Activated CD8-positive, alpha-beta T cell treated with anti-CD3 and anti-CD28 coated beads, Interleukin-2, amount 10 ng/mL, durations not matched to agents 7 days and 5 days (primary cell): Measurements from ENCODE around the gene SSBP1. TPM values are rescaled to one million over a fixed set of nuclear protein-coding genes. Genes with fewer than 3 reads are reported as not detected.

Experiments used
- ATAC-seq: fragments of 150-1000 bp; cut with Tn5 transposase; one replicate; pipeline ENCODE4 v1.10.0; 2021; ENCODE audit warnings: moderate library complexity
- CTCF ChIA-PET: fragments of 350-600 bp; sonication (Branson Sonifier 250); formaldehyde crosslinking; loops from one replicate; lab custom pipeline; 2021; ENCODE audit warnings: antibody characterized with exemption; lab: Charles Lee
- POLR2A ChIA-PET: fragments of 350-600 bp; sonication (Branson Sonifier 250); formaldehyde crosslinking; loops from one replicate; lab custom pipeline; 2021; ENCODE audit warnings: antibody characterized with exemption; lab: Charles Lee
- DNase-seq: peaks from one replicate; pipeline ENCODE4 v3.0.0-alpha.2; 2020
- H3K27ac Mint-ChIP-seq: one replicate; pipeline ENCODE4 v1.8.0; 2021; ENCODE audit warnings: mild to moderate bottlenecking, mixed read lengths
- H3K27me3 Mint-ChIP-seq: one replicate; pipeline ENCODE4 v1.8.0; 2021; ENCODE audit warnings: low read depth, mixed read lengths
- H3K36me3 Mint-ChIP-seq: one replicate; pipeline ENCODE4 v1.8.0; 2021; ENCODE audit warnings: low read depth, mixed read lengths
- H3K4me1 Mint-ChIP-seq: one replicate; pipeline ENCODE4 v1.8.0; 2021; ENCODE audit warnings: low read depth, mixed read lengths
- H3K4me3 Mint-ChIP-seq: one replicate; pipeline ENCODE4 v1.8.0; 2021; ENCODE audit warnings: mild to moderate bottlenecking, mixed read lengths
- H3K9me3 Mint-ChIP-seq: one replicate; pipeline ENCODE4 v1.8.0; 2022; ENCODE audit warnings: mixed read lengths; ENCODE audit not compliant: insufficient read depth
- total RNA-seq, 2 experiments: library from RNA; stranded (reverse); gene quantifications; one replicate each; pipeline ENCODE4 v1.2.3, GENCODE V29; 2021

Gene SSBP1
- total RNA-seq, 2 experiments from 2014 or later: 138 to 140 TPM

DNA sequence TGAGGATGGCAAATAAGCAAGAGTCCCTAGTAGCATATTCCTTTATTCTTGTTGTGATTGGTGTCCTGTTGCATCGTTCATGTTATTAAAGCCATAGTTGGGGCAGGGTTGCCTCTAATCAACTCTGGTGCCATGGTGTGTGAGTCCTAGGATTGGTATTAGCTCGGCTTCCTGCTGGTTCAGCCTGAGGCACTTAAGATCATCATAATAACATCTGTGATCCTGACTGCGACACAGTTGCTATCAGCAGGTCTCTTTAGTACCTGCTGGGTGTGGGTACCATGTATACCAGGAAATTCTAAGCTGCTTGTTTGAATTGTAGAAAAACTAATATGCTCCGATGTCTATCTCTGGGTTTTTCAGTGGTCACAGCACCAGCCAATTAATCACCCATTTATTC lies 28.4 kb upstream of the SSBP1 start:
- ChIA-PET POLR2A (no interaction called here), CTCF (interaction anchor here (1.0 to 3.4 kb wide), 6 partner anchors 20 to 76 kb away, joined by 3 to 17 read pairs (median 6); partner anchors contain the start of gene SSBP1)
- Mint-ChIP-seq H3K36me3 (no peaks in the 10 kb centered on the region), H3K27ac (no peak overlapping the region), H3K4me3 (no peak overlapping the region), H3K4me1 (peaks cover 7% of the 10 kb centered on the region), H3K27me3 (peaks cover 10% of the 10 kb centered on the region), H3K9me3 (no peaks in the 10 kb centered on the region)
- DNase-seq: no peak
- no peak for ATAC-seq

DNA sequence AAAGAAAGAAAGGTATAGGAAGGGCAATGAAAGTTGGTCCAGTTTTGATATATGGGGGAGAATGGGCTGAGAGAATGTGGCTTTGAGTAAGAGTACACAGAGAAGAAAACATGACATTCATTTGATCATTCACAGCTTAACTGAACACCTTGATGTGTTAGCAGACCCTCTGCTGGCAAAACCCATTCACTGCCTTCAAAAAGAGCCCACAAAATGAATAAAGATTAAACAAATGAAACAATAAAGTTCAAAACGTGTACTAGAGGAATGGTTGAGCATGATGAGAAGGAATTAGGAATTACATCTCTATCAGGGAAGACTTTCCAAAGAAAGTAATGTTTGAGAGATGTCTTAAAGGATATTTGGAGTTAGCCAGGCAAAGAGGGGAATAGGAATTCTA lies 27.9 kb upstream of the SSBP1 start:
- ATAC-seq (no peak), DNase-seq (no peak)
- no peaks in the 10 kb centered on the region for H3K9me3 Mint-ChIP-seq
- POLR2A ChIA-PET: no interaction called here
- H3K27ac Mint-ChIP-seq: no peak overlapping the region
- CTCF ChIA-PET: interaction anchor here (1.7 to 3.4 kb wide), 3 partner anchors 28 to 56 kb away, joined by 4 to 17 read pairs (median 16); partner anchors contain the start of gene SSBP1
- peaks cover 7% of the 10 kb centered on the region for H3K4me1 Mint-ChIP-seq
- H3K27me3 Mint-ChIP-seq: peaks cover 9% of the 10 kb centered on the region
- no peak overlapping the region for H3K4me3 Mint-ChIP-seq
- H3K36me3 Mint-ChIP-seq: no peaks in the 10 kb centered on the region

DNA sequence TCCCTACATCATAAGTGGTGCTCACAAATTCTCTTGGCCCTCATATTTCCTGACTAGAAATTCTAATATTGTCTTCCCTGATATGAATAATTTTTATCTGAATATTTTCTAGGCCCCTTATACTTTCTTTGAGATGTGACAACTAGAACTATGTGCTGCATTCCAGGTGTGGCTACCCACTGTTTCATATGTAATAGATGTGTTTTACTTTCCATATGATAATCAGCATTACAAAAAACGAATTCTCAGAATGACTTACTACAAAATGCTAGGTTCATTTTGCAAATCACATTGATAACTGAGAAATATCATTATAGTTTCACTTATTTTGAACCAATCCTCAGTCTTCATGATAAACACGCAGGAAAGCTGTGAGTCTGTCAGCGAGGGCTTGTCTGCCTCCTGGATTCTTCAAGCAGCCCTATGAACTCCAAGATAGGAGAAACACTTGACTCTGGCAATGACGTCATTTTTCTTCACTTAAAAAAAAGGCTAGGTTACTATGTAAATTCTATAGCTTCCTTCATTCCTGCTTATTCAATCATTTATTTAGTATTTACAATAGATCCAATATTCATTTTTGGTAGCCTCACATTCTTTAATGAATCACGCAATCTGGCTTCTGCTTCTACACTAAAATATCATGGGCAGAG lies 25.4 kb upstream of the SSBP1 start:
- CTCF ChIA-PET: interaction anchor here (1.8 kb wide), 1 partner anchor 58 kb away, joined by 6 read pairs; no protein-coding TSS in a partner anchor

DNA sequence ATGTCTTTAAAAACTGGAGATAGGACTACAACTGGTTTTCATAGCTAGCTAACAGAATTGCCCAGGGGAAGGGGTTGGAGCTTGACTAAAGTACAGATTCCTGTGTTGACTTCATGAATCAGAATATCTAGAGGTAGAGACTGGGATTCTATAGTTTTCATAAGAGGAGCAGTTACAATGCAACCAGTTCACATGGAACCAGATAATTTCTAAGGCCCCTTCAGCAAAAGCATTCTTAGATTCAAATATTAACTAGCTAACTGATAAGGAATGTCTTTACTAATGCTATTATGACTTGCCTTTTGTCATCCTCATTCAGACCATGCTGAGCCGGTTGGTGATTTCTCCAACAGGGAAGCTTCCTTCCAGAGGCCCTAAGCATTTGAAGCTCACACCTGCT lies 24.3 kb upstream of the SSBP1 start:
- Mint-ChIP-seq H3K4me3 (no peak overlapping the region), H3K36me3 (no peaks in the 10 kb centered on the region), H3K27ac (no peak overlapping the region), H3K4me1 (peaks cover 7% of the 10 kb centered on the region), H3K27me3 (no peaks in the 10 kb centered on the region), H3K9me3 (no peaks in the 10 kb centered on the region)
- ChIA-PET CTCF (interaction anchor here (0.8 to 1.8 kb wide), 3 partner anchors 12 to 60 kb away, joined by 3 to 6 read pairs (median 6); partner anchors contain the start of genes DENND11 and SSBP1), POLR2A (interaction anchor here (1.0 kb wide), 1 partner anchor 13 kb away, joined by 4 read pairs; no protein-coding TSS in a partner anchor)
- DNase-seq: no peak
- ATAC-seq: no peak

More for the DNA sequence above, 25.4 kb upstream of the SSBP1 start:
- POLR2A ChIA-PET: no interaction called here
- Mint-ChIP-seq H3K36me3 (no peaks in the 10 kb centered on the region), H3K27ac (no peak overlapping the region), H3K4me1 (peaks cover 7% of the 10 kb centered on the region), H3K9me3 (no peaks in the 10 kb centered on the region), H3K27me3 (no peaks in the 10 kb centered on the region), H3K4me3 (no peak overlapping the region)
- DNase-seq: no peak
- no peak for ATAC-seq

DNA sequence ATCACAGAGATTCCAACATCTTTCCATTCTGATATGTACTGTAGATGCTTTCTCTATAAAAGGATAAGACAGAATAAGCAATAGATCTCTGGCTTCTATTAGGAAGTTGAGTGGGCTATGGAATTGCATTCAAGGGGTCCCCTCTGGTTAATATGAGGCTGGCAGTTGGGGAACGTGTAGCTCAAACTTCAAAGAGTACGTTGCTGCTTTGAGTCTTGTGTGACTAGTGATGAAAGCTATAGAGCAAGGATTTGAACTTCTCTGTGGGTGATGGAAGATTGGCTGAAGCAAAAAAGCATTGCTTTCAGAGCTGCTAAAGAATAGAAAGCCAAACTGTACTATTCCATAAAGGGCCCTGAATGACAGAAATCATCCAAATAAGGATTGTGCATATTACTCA lies 23.6 kb upstream of the SSBP1 start:
- Mint-ChIP-seq H3K27ac (no peak overlapping the region), H3K4me1 (peaks cover 7% of the 10 kb centered on the region), H3K27me3 (no peaks in the 10 kb centered on the region), H3K9me3 (no peaks in the 10 kb centered on the region), H3K4me3 (no peak overlapping the region), H3K36me3 (no peaks in the 10 kb centered on the region)
- ChIA-PET CTCF (interaction anchor here (0.8 to 1.8 kb wide), 4 partner anchors 13 to 60 kb away, joined by 3 to 6 read pairs (median 4); partner anchors contain the start of genes DENND11 and SSBP1), POLR2A (interaction anchor here (1.0 kb wide), 1 partner anchor 13 kb away, joined by 4 read pairs; no protein-coding TSS in a partner anchor)
- DNase-seq (no peak), ATAC-seq (no peak)

DNA sequence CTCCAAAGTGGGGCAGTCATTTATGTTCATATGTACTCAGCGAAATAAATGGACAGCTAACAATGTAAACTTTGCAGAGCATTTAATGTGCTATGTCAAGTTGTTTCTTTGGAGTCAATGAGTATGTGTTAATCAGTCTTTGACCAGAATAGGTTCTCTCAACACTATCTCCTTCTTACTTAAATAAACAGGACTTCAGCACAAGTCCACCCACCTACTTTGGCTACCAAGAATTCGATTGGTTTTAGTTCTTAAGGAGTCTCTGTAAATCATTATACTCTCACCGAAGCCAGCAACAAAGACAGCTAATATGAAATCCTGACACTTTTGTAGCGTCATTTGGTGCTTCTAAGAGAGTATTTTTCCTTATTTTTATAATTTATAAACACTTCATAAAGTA lies 23.1 kb upstream of the SSBP1 start:
- POLR2A ChIA-PET: no interaction called here
- DNase-seq (no peak), ATAC-seq (no peak)
- Mint-ChIP-seq H3K27ac (no peak overlapping the region), H3K27me3 (no peaks in the 10 kb centered on the region), H3K4me3 (no peak overlapping the region), H3K4me1 (peaks cover 10% of the 10 kb centered on the region), H3K9me3 (no peaks in the 10 kb centered on the region), H3K36me3 (no peaks in the 10 kb centered on the region)
- CTCF ChIA-PET: interaction anchor here (1.2 kb wide), 1 partner anchor 19 kb away, joined by 3 read pairs; no protein-coding TSS in a partner anchor

DNA sequence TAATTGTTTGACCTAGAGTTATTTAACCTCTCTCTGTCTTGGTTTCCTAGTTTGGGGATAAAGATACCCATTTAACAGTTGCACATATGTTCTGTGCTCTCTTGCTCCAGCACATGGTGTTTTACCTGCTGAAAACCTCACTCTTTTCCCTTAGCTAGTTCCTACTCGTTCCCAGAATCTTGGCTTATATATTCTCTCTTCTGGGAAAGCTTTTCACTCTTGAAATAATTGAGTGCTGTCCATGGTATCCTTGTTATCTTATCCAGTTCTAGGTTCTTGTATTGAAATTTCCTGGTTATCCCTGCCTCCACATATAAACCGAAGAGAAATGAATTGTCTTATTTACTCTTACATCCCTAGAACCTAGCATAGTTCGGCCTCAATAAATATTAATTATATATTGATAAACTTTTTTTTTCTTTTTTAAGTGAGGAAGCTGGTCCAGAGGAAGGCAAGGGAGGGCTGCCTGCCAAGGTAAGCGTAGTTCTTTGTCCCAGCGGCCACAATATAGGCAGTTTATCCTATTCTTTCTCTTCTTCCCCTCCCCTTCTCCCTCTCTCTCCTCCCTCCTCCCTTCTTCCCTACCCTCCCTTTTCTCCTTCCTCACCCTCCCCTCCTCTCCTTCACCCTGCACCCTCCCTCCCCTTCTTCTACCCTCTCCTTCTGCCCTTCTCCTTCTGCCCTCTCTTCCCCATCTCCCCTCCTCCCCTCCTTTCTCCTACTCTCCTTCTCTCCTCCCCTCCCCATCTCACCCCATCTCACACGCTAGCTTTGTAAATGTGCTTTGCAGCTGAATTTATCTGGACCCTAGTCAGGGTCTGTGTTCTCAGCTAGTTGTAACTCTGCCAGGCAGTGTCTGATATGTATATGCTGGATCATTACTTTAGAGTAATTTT lies 22.1 kb upstream of the SSBP1 start:
- H3K36me3 Mint-ChIP-seq: no peaks in the 10 kb centered on the region
- POLR2A ChIA-PET: interaction anchor here (0.6 kb wide), 1 partner anchor 15 kb away, joined by 3 read pairs; no protein-coding TSS in a partner anchor
- peaks cover 10% of the 10 kb centered on the region for H3K4me1 Mint-ChIP-seq
- no peak overlapping the region for H3K4me3 Mint-ChIP-seq
- H3K27ac Mint-ChIP-seq: no peak overlapping the region
- DNase-seq (no peak), ATAC-seq (no peak)
- CTCF ChIA-PET: interaction anchor here (0.7 to 1.4 kb wide), 4 partner anchors 18 to 260 kb away, joined by 3 to 4 read pairs (median 3); partner anchors contain the start of gene SSBP1
- H3K9me3 Mint-ChIP-seq: no peaks in the 10 kb centered on the region
- H3K27me3 Mint-ChIP-seq: no peaks in the 10 kb centered on the region

DNA sequence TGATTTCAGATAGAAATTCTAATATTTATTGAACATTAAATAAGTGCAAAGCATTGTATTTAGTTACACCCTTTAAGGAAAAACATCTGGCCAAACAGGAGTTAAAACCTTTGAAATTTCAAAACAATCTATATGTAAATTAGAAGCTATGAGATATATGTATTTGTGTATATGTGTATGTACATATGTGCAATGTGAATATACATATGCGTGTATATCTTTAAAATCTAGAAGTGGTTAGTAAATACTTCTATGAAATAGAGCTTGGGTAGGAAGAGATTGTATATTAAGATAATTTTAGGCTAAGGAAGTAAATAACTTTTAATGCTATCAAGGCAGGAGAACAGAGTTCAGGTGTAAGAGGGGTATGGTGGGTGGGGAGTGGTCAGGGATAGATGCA lies 20.7 kb upstream of the SSBP1 start:
- Mint-ChIP-seq H3K27me3 (no peaks in the 10 kb centered on the region), H3K4me3 (no peak overlapping the region), H3K36me3 (no peaks in the 10 kb centered on the region), H3K9me3 (no peaks in the 10 kb centered on the region), H3K4me1 (peaks cover 3% of the 10 kb centered on the region), H3K27ac (no peak overlapping the region)
- CTCF ChIA-PET: interaction anchor here (1.4 kb wide), 1 partner anchor 8 kb away, joined by 4 read pairs; no protein-coding TSS in a partner anchor
- ATAC-seq (no peak), DNase-seq (no peak)
- POLR2A ChIA-PET: no interaction called here

DNA sequence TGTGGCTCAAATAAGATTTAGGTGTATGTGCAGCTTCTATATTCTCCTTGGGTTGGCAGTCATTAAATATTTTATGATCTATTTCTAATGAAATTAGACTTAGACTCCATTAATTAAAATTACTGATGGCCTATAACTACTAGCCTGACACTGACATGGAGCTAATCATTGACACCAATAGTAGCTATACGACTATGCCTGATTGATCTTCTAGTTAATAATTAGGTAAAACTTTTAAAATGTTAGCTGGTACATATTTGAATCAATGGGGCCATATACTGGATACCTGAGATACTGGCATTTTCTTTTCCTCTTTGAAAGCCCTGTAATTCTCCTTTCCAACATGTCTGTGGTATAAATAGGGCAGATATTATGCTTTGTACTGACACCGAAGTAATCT lies 15.6 kb upstream of the SSBP1 start:
- no peaks in the 10 kb centered on the region for H3K36me3 Mint-ChIP-seq
- peaks cover 3% of the 10 kb centered on the region for H3K4me1 Mint-ChIP-seq
- DNase-seq: no peak
- no peak overlapping the region for H3K4me3 Mint-ChIP-seq
- H3K27me3 Mint-ChIP-seq: no peaks in the 10 kb centered on the region
- no peak for ATAC-seq
- H3K27ac Mint-ChIP-seq: no peak overlapping the region
- ChIA-PET POLR2A (interaction anchor here (0.6 to 2.0 kb wide), 2 partner anchors 15 to 73 kb away, joined by 4 to 7 read pairs; partner anchors contain the start of gene SSBP1), CTCF (interaction anchor here (1.0 to 1.9 kb wide), 3 partner anchors 16 to 68 kb away, joined by 3 to 7 read pairs (median 7); partner anchors contain the start of gene SSBP1)
- no peaks in the 10 kb centered on the region for H3K9me3 Mint-ChIP-seq

DNA sequence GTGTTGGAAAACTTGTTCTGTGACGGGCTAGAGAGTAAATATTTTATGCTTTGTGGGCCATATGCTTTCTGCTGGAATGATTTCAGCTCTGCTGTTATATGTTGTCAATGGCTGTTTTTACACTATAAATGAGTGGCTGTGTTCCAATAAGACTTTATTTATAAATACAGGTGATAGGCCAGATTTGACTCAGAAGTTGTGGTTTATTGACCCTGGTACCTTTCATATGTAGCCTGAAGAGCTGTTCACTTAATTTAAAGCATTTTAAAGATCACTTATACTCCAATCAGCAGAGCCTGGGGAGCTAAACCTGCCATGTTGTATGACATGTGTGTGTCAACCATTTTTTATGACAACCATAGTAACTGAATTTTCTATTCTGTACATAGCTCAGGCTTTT lies 9.1 kb upstream of the SSBP1 start:
- CTCF ChIA-PET: interaction anchor here (5.2 kb wide), 1 partner anchor 9 kb away, joined by 25 read pairs; the partner anchor contains the start of gene SSBP1
- Mint-ChIP-seq H3K4me3 (no peak overlapping the region), H3K4me1 (no peaks in the 10 kb centered on the region), H3K27ac (no peak overlapping the region), H3K9me3 (no peaks in the 10 kb centered on the region), H3K36me3 (no peaks in the 10 kb centered on the region), H3K27me3 (no peaks in the 10 kb centered on the region)
- POLR2A ChIA-PET: interaction anchor here (1.2 kb wide), 1 partner anchor 9 kb away, joined by 3 read pairs; the partner anchor contains the start of gene SSBP1
- ATAC-seq: no peak
- DNase-seq: no peak

DNA sequence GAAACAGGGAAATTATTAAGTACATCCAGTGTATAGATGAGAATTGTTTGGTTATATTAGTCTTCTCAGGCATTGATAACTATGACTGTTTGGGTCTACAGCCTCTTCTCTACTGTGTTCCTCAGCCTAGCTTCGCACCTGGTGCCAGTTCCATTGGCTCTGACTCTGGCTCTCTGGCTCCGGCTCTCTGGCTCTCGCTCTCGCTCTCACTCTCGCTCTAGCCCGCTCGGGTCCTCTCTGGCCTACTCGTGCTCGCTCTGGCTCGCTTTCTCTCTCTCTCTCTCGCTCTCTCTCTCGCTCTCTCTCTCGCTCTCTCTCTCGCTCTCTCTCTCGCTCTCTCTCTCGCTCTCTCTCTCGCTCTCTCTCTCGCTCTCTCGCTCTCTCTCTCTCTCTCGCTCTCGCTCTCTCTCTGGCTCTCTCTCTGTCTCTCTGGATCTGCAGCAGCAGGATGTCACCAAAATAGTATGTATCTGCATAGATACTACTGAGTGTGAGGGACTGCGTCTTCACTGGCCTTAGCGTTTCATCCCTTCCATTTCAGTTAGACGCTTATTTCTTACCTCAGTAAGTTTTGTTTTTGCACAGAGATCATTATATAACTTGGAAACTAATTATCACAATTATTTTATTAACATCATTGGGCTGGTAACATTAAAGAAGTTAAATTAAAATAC lies 6.5 kb upstream of the SSBP1 start:
- H3K4me1 Mint-ChIP-seq: peaks cover under 1% of the 10 kb centered on the region

More for the DNA sequence above, 6.5 kb upstream of the SSBP1 start:
- H3K9me3 Mint-ChIP-seq: no peaks in the 10 kb centered on the region
- H3K27ac Mint-ChIP-seq: no peak overlapping the region
- DNase-seq: no peak
- CTCF ChIA-PET: interaction anchor here (2.1 to 11.7 kb wide), 2 partner anchors 76 to 77 kb away, joined by 7 to 187 read pairs; no protein-coding TSS in a partner anchor
- ATAC-seq: no peak
- H3K4me3 Mint-ChIP-seq: no peak overlapping the region
- no peaks in the 10 kb centered on the region for H3K36me3 Mint-ChIP-seq
- H3K27me3 Mint-ChIP-seq: no peaks in the 10 kb centered on the region
- POLR2A ChIA-PET: no interaction called here
